NCI-H510A treated with DMSO at 0.1 percent for 48 hours (cell line): Measurements from ENCODE around the gene FRMPD4.

Source experiments
- DNase-seq: peaks from one replicate; lab custom pipeline; 2025; lab: John Stamatoyannopoulos, UW

FRMPD4 gene

GRCh38 chrX:12210971-12211370, 72.7 kb downstream of the FRMPD4 start:
- no peak for DNase-seq

DNA sequence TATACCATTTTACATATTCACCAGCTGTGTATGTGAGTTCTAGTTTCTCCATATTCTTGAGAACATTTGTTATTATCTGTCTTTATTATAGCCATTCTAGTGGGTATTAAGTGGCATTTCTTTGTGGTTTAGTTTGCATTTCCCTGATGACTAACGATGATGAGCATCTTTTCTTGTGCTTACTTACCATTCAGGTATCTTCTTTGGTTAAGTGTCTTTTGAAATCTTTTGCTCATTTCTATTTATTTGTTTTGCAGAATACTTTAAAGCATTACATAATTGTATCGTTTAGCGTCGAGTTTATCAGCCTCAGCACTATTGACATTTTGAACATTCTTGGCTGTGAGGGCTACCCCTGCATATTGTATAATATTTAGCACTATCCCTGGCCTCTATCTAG, 85.4 kb downstream of the FRMPD4 start:
- DNase-seq, result no peak

DNA sequence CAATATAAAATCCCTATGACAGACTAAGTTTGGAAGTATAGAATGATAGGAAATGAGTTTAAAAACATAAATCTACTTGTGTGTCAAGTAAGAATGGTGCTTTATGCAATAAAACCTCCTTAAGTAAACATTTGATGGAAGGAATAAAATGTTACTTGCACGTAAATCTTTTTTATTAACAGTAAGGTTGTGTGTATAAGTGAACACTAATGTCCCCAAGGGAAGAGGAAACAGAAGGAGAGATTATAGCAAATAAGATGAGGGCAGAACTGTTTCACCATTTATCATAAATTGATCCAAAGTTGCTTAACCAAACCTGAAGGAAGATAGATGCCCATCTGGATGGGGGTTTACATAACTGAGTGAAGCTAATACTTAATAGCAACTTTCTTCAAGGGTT, 86.8 kb downstream of the FRMPD4 start:
- no peak for DNase-seq

GRCh38 chrX:12227412-12228041, 89.3 kb downstream of the FRMPD4 start:
- DNase-seq, result no peak

- DNase-seq, result no peak
Measured at GRCh38 chrX:12228862-12229261, 90.6 kb downstream of the FRMPD4 start.

DNA sequence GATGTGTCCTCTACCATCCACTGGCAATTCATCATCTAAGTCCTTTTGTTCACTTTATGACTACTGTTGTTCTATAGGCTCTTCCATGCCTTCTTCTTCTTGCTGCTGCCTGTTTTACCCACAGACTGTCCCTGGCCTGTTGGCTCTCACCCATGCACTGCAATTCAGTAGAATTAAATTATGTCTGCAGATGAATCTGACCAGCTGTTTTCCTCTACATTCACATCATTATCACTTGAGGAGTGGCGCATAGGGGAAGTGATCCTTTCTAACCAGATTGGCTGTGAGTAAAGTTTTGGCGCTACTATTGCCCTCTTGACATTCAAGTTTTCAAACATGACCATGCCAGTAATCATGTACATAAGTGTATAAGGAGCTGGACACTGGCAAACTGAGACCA, 91.7 kb downstream of the FRMPD4 start:
- no peak for DNase-seq

GRCh38 chrX:12234534-12235329, 96.5 kb downstream of the FRMPD4 start:
- no peak for DNase-seq

GRCh38 chrX:12236156-12236555, 97.9 kb downstream of the FRMPD4 start:
- no peak for DNase-seq

GRCh38 chrX:12237131-12237530, 98.9 kb downstream of the FRMPD4 start:
- DNase-seq, result no peak

DNA sequence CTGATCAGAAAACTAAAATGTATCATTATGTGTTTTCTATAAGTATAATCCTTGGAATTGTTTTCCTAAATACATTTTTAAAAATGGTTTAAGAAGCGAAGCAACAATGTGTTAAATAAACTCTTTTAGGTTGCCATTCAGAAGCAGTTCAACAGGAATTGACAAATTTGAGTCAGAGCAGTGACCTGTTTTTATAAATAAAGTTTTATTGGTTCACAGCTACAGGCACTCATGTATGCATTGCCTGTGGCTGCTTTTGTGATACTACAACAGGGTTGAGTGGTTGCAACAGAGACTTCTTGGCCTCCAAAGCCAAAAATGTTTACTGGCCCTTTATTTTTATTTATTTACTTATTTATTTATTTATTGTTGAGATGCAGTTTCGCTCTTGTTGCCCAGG, 99.5 kb downstream of the FRMPD4 start:
- DNase-seq, result no peak

- no peak for DNase-seq
Measured at GRCh38 chrX:12239356-12240082, 101.2 kb downstream of the FRMPD4 start.

DNA sequence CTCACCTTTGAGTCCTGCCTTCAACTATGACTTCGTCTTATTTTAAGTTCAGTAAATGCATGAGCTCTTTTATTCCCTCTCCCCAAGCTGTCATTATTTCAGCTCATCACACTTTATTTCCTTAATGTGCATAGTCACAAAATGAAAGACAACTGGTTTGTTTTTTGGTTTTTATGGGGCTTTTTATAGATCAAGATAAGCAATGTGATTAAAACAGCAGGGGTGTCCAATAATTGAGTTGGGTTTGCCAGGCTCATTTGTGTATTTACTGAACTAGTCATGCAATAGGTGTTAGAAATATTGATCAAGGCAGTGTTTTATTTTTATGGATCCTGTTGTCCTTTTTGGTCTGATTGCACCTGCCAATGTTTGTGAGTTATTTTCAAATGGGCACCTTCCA, 102.2 kb downstream of the FRMPD4 start:
- DNase-seq, result no peak

- DNase-seq, result no peak
Measured at GRCh38 chrX:12241026-12241425, 102.8 kb downstream of the FRMPD4 start.

GRCh38 chrX:12245650-12246645, 107.7 kb downstream of the FRMPD4 start:
- no peak for DNase-seq

- DNase-seq, result no peak
Measured at GRCh38 chrX:12249997-12250396, 111.7 kb downstream of the FRMPD4 start.

GRCh38 chrX:12263211-12263610, 124.9 kb downstream of the FRMPD4 start:
- DNase-seq, result no peak

DNA sequence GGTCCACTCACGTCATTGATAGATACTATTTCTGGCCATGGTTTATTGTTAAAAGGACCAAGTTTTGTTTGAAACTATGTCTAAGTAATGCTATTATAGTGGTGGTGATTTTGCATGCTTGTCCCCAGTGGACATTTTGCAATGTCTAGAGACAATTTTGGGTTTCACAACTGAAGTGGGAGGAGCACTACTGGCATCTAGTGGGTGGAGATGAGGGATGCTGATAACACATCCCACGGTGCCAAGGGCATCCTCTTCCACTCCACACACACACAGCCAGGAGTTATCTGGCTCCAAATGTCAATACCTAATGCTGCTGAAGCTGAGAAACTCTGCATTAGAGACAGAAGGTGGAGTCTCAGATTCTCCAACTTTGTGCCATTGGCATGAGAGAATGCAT, 131.2 kb downstream of the FRMPD4 start:
- no peak for DNase-seq

GRCh38 chrX:12278151-12278550, 139.9 kb downstream of the FRMPD4 start:
- no peak for DNase-seq

DNA sequence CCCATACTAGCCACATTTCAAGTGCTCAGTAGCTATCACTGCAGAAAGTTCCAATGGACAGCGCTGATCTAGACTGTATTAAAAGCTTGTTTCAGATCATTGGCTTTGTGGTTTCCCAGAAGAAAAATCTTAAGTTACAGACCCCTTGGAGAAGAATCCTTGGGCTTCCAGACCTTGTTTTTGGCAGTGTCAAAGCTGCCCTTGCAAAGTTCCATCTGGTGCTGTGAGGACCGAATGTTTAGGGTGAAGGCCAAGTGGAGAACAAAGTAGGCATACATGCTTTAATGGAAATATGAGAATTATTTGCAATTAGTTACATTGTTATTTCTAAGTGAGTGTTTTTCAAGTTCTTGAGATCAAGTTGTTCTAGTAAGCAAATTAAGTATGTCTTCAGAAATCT, 144.7 kb downstream of the FRMPD4 start:
- no peak for DNase-seq

GRCh38 chrX:12292996-12293765, 154.9 kb downstream of the FRMPD4 start:
- DNase-seq, result no peak

GRCh38 chrX:12297353-12297752, 159.1 kb downstream of the FRMPD4 start:
- DNase-seq, result no peak
